NT2/D1 (cell line): Measurements from ENCODE around the gene TEX2.
"Not testable (repeated sequence)": the region's sequence is repeated elsewhere in the genome, so short reads cannot be mapped to it uniquely, and the experiment has no call there.

Source experiments
- DNase-seq: peaks from one replicate; pipeline ENCODE4 v3.0.0-alpha.2; 2011; ENCODE audit warnings: low read depth, low spot score
- H3K27me3 ChIP-seq: 2 replicates; pipeline ENCODE4 v1.6.0; 2011; ENCODE audit warnings: mild to moderate bottlenecking; ENCODE audit not compliant: insufficient read length, insufficient read depth
- H3K36me3 ChIP-seq: 2 replicates; pipeline ENCODE4 v1.6.1; 2011; ENCODE audit warnings: mild to moderate bottlenecking, low read length, mixed read lengths; ENCODE audit not compliant: insufficient read depth, insufficient read length
- H3K4me1 ChIP-seq: 2 replicates; pipeline ENCODE4 v1.5.1; 2011; ENCODE audit not compliant: insufficient read depth, insufficient read length
- H3K4me3 ChIP-seq: 2 replicates; pipeline ENCODE4 v1.5.1; 2011; ENCODE audit warnings: low read depth; ENCODE audit not compliant: insufficient read length
- H3K9ac ChIP-seq: 2 replicates; pipeline ENCODE4 v1.6.0; 2011; ENCODE audit warnings: low read depth; ENCODE audit not compliant: insufficient read length
- H3K9me3 ChIP-seq: 2 replicates; pipeline ENCODE4 v1.5.1; 2011; ENCODE audit warnings: mild to moderate bottlenecking, low read length; ENCODE audit not compliant: insufficient read depth
- SUZ12 ChIP-seq: IDR thresholded peaks from 2 replicates; pipeline ENCODE4 v1.6.1; 2011; ENCODE audit not compliant: insufficient read length, insufficient read depth; ENCODE audit errors: extremely low read depth
- YY1 ChIP-seq: IDR thresholded peaks from 2 replicates; pipeline ENCODE4 v1.6.1; 2011; ENCODE audit not compliant: insufficient read length, insufficient read depth
- ZNF274 ChIP-seq: IDR thresholded peaks from 2 replicates; pipeline ENCODE4 v1.6.1; 2011; ENCODE audit warnings: mild to moderate bottlenecking, low read depth, low read length

TEX2 gene

DNA sequence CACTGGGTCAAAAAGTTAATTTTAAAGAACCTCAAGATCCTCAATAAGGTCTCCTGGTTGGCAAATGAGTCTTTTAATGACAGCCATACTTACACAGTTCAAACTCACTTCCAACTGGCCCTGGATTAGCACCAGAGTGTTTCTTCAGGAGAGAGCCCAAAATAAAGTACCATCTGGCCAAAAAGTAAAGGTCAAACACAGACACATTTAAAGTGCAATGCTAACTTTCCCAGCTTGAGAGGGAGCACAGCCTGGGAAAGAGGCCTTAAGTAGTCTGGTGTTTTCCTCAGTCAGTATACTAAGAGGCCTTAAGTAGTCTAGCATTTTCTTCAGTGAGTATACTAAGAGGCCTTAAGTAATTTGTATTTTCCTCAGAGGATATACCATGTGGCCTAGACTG, 86.5 kb downstream of the TEX2 start:
- Histone ChIP-seq H3K27me3 (no peaks in the 10 kb centered on the region), H3K4me1 (peaks cover 4% of the 10 kb centered on the region), H3K9me3 (no peaks in the 10 kb centered on the region; the same call in 1 of the 2 replicates), H3K9ac (no peak overlapping the region), H3K4me3 (no peak overlapping the region), H3K36me3 (peaks cover 16% of the 10 kb centered on the region)
- DNase-seq, result no peak
- TF ChIP-seq ZNF274 (no peak), SUZ12 (no peak), YY1 (no peak)

DNA sequence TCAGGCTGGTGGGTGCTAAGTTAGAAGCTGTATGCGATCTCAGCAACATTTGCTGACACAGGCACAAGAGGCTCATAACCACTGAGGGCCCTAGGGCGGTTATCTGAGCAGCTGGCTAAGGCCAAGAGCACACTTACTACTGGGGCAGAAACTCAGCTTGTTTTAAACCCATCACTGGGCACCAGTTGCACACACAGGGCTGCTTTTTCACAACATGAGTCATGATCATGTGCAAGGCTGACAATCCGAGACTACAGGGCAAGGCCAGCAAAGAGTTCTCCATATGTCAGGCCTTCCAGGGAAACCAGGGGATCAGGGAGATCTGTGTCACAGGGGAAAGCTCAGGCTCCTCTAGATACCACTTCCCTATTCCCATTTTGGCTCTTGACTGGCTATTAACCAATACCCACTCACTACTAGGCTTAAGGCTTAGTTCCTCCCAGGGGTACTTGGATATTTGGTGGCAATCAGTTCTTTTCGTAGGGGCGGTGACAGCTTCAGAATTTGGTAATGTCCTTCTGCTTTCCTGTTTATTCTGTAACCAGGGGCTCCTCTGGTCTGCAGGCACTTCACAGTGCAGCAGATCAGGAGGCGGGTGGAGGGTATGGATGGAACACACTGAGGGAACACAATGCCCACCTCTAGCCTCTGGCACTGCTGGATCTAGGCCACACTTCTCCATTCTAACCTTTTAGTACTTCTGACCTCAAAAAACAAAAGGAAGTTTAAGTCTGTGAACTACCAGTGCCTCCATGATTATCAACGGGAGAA, 88.2 kb downstream of the TEX2 start:
- no peak for DNase-seq
- no peak for TF ChIP-seq SUZ12
- TF ChIP-seq ZNF274, result no peak
- no peak for TF ChIP-seq YY1
- Histone ChIP-seq H3K4me1 (peaks cover 4% of the 10 kb centered on the region), H3K36me3 (peaks cover 16% of the 10 kb centered on the region), H3K9ac (no peak overlapping the region), H3K4me3 (no peak overlapping the region), H3K27me3 (no peaks in the 10 kb centered on the region), H3K9me3 (no peaks in the 10 kb centered on the region; the same call in 1 of the 2 replicates)

DNA sequence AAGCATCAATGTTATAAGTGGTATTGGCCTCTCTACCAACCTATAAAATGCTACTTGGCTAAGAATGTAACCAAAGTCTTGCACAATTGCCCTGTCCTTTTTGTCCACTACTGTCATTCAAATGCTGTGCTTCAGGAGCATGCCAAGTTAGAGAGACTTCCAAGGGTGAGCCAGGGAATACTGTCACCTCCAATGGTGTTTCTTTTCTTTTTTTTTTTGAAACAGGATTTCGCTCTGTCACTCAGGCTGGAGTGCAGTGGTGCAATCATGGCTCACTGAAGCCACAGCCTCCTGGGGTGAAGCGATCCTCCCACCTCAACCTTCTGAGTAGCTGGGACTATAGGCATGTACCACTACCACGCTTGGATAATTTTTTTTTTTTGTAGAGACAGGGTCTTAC, 89.4 kb downstream of the TEX2 start:
- no peak for DNase-seq
- Histone ChIP-seq H3K36me3 (peaks cover 13% of the 10 kb centered on the region), H3K9me3 (no peaks in the 10 kb centered on the region), H3K27me3 (no peaks in the 10 kb centered on the region), H3K4me3 (no peak overlapping the region), H3K9ac (no peak overlapping the region), H3K4me1 (peaks cover 4% of the 10 kb centered on the region)
- TF ChIP-seq SUZ12 (no peak), YY1 (no peak), ZNF274 (no peak)

DNA sequence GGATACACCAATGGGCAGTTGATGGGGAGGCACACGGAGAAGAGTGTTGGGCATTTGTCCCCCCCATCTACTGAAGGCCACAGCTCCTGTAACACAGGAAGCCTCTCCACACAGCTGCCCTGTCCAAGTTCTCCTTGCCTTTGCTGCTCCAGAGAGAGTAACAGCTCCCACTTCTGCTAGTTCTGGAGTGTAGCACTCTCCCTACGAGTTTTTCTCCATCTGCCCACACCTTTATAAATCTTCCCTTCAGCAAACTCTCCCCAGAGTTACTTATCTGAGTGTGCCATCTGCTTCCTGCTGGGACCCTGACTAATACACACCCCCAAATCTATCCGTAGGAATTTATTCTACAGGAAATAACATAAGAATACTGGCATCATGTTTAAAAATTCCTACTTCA, 90.5 kb downstream of the TEX2 start:
- Histone ChIP-seq H3K9ac (no peak overlapping the region), H3K27me3 (no peaks in the 10 kb centered on the region), H3K4me3 (no peak overlapping the region), H3K4me1 (peaks cover 4% of the 10 kb centered on the region), H3K36me3 (peaks cover 12% of the 10 kb centered on the region), H3K9me3 (no peaks in the 10 kb centered on the region)
- no peak for DNase-seq
- TF ChIP-seq YY1, result no peak
- TF ChIP-seq ZNF274, result no peak
- no peak for TF ChIP-seq SUZ12

DNA sequence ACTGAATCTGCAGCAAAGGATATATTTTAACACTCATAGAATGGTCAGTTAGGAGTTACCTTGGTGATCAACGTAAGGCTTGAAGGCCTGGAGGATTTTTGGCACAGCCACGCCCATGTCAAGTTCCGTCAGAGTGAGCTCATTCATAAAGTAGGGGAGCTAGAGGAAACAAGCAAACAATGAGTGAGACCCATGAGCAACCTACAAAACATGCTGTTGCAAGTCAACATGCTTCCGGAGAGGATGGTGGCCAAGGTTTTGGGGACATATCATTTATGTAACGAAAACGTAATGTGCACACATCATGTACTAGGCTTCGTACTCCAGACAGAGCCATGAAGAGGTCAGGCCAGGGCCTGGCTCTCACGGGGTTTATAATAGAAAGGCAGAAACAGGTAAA, 92.0 kb downstream of the TEX2 start:
- H3K4me3 ChIP-seq, result no peak overlapping the region
- H3K4me1 ChIP-seq, result peaks cover 4% of the 10 kb centered on the region
- H3K36me3 ChIP-seq, result peaks cover 11% of the 10 kb centered on the region
- no peaks in the 10 kb centered on the region for H3K27me3 ChIP-seq
- no peaks in the 10 kb centered on the region for H3K9me3 ChIP-seq
- H3K9ac ChIP-seq, result no peak overlapping the region
- no peak for TF ChIP-seq ZNF274
- no peak for TF ChIP-seq YY1
- no peak for TF ChIP-seq SUZ12
- DNase-seq, result no peak

DNA sequence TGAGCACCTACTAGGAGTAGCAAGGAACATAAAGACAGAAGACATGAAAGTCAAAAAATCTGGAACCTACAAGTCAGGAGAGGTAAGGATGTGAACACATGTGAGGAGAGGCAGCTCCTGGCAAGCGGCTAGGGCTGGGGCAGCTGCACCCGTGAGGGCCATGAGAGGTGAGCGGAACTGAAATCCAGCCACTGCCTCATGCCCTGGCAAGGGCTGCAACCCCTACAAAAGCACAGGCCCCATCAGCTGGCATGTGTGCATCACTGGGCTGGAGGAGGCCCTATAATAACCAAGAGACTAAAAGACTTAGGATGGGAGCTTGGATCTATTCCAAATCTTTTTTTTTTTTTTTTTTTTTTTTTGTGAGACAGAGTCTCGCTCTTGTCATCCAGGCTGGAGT, 92.8 kb downstream of the TEX2 start:
- no peak overlapping the region for H3K9ac ChIP-seq
- no peak for DNase-seq
- no peaks in the 10 kb centered on the region for H3K9me3 ChIP-seq
- no peak for TF ChIP-seq ZNF274
- TF ChIP-seq YY1, result no peak
- TF ChIP-seq SUZ12, result no peak
- peaks cover 8% of the 10 kb centered on the region for H3K36me3 ChIP-seq
- no peaks in the 10 kb centered on the region for H3K27me3 ChIP-seq
- H3K4me1 ChIP-seq, result peaks cover 4% of the 10 kb centered on the region
- no peak overlapping the region for H3K4me3 ChIP-seq

DNA sequence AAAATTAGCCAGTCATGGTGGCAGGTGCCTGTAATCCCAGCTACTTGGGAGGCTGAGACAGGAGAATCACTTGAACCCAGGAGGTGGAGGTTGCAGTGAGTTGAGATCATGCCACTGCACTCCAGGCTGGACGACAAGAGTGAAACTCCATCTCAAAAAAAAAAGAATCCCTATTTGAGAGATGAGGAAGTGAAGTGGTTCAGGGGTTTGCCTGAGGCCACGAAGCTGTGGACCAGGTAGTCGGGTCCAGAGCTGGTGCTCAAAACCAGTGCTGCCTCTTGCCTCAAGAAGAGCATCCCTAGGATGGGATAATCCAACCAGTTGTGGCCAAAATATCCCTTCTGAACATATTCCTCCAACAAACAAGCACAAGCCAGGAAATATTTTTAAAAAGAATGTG, 95.4 kb downstream of the TEX2 start:
- not testable (repeated sequence) for H3K36me3 ChIP-seq, H3K4me3 ChIP-seq, H3K27me3 ChIP-seq, H3K4me1 ChIP-seq, H3K9me3 ChIP-seq, H3K9ac ChIP-seq, DNase-seq
